HepG2 (cell line): ENCODE results near the gene CD70. TPM values are rescaled to one million over a fixed set of nuclear protein-coding genes. Genes with fewer than 3 reads are reported as not detected.
"Not testable (repeated sequence)": the region's sequence is repeated elsewhere in the genome, so short reads cannot be mapped to it uniquely, and the experiment has no call there.

Experiments used
- ATAC-seq: fragments of 200-7000 bp; cut with Tn5 transposase; 3 replicates; pipeline ENCODE4 v1.9.1; 2020; ENCODE audit warnings: mild to moderate bottlenecking, moderate library complexity
- BruUV-seq: library from RNA; stranded (reverse); fragments of 400-500 nt; replicated peaks from 2 replicates; lab custom pipeline; 2021; lab: Mats Ljungman, UMichigan
- CTCF ChIA-PET: fragments of 300-600 bp; formaldehyde crosslinking; extraction: SDS; loops from one replicate; lab custom pipeline; 2021; ENCODE audit warnings: low total read pairs, inconsistent platforms, low intra/inter-chr PET ratio; lab: Yijun Ruan, JAX
- POLR2A ChIA-PET: fragments of 350-600 bp; sonication (Branson Sonifier 250); formaldehyde crosslinking; loops from one replicate; lab custom pipeline; 2020; ENCODE audit warnings: antibody characterized with exemption, inconsistent platforms; lab: Yijun Ruan, JAX
- DNase-seq: peaks from one replicate; pipeline ENCODE4 v3.0.0-alpha.2; 2015; ENCODE audit warnings: low spot score
- FAIRE-seq: peaks from 3 replicates; lab custom pipeline; 2011; peaks lifted over from hg19 to GRCh38; lab: Jason Lieb, UNC
- H2AFZ ChIP-seq: one replicate; pipeline ENCODE4 v1.6.1; 2011; ENCODE audit warnings: low read length, inconsistent platforms
- H3K27ac ChIP-seq: fragments of 300-600 bp; 3 replicates; pipeline ENCODE4 v1.8.0; 2011; ENCODE audit warnings: mixed run types, mild to moderate bottlenecking, mixed read lengths, low read length, inconsistent platforms; ENCODE audit not compliant: insufficient read depth; ENCODE audit errors: extremely low read length
- H3K27me3 ChIP-seq, 2 experiments: fragments of 200-600 bp in 1 of 2; 2 replicates in 1 of 2; 3 replicates in 1 of 2; pipeline versions ENCODE4 v1.6.0 to v1.8.0; 2011; ENCODE audit warnings: low read length in 2 of 2, mild to moderate bottlenecking in 2 of 2, moderate library complexity in 2 of 2, inconsistent platforms in 1 of 2; ENCODE audit not compliant: insufficient read depth in 2 of 2, control insufficient read depth in 1 of 2
- H3K36me3 ChIP-seq, 2 experiments: fragments of 200-600 bp in 1 of 2; replicated peaks in 1 of 2; 2 replicates in 1 of 2; 3 replicates in 1 of 2; pipeline versions ENCODE4 v1.5.1 to v1.8.0; 2011; ENCODE audit warnings: low read length in 2 of 2, inconsistent platforms in 1 of 2; ENCODE audit not compliant: insufficient read depth in 2 of 2, control insufficient read depth in 1 of 2
- H3K4me1 ChIP-seq: 2 replicates; pipeline ENCODE4 v1.5.1; 2012; ENCODE audit warnings: low read length, inconsistent platforms; ENCODE audit not compliant: insufficient read depth
- H3K4me2 ChIP-seq: 2 replicates; pipeline ENCODE4 v1.6.0; 2011; ENCODE audit warnings: low read depth, low read length, inconsistent platforms
- H3K4me3 ChIP-seq, 3 experiments: fragments of 200-600 bp in 1 of 3; sonication (generic), shearing (Covaris generic) in 1 of 3; replicated peaks in 1 of 3; 2 replicates each; pipeline ENCODE4 v1.5.1; 2011 to 2016; ENCODE audit warnings: low read length in 3 of 3, inconsistent platforms in 2 of 3, low read depth in 2 of 3, mild to moderate bottlenecking in 2 of 3, control low read depth in 1 of 3, mixed read lengths in 1 of 3; ENCODE audit not compliant: insufficient read depth in 1 of 3
- H3K79me2 ChIP-seq: one replicate; pipeline ENCODE4 v1.6.1; 2011; ENCODE audit warnings: low read length, inconsistent platforms; ENCODE audit not compliant: insufficient read depth
- H3K9ac ChIP-seq: 2 replicates; pipeline ENCODE4 v1.6.0; 2011; ENCODE audit warnings: mild to moderate bottlenecking, low read depth, low read length, inconsistent platforms; ENCODE audit not compliant: insufficient read depth
- H3K9me3 ChIP-seq: 2 replicates; pipeline ENCODE4 v1.5.1; 2012; ENCODE audit warnings: mild to moderate bottlenecking, low read length
- H4K20me1 ChIP-seq: 2 replicates; pipeline ENCODE4 v1.6.0; 2011; ENCODE audit warnings: inconsistent platforms, mild to moderate bottlenecking, low read length, moderate library complexity; ENCODE audit not compliant: insufficient read depth
- ATF7 ChIP-seq, 2 experiments: fragments of 450-650 bp in 1 of 2; sonication (generic) in 1 of 2; formaldehyde crosslinking in 1 of 2; IDR thresholded peaks; 2 replicates each; pipeline versions ENCODE4 v1.4.0 to v1.6.1; 2016 to 2020; ENCODE audit warnings: antibody characterized with exemption in 1 of 2, mild to moderate bottlenecking in 1 of 2, missing genetic modification reagents in 1 of 2
- HDAC2 ChIP-seq: sonication (generic); formaldehyde crosslinking; IDR thresholded peaks from 2 replicates; pipeline ENCODE4 v1.4.0; 2020; ENCODE audit warnings: missing genetic modification reagents
- MLLT10 ChIP-seq: sonication (generic); formaldehyde crosslinking; IDR thresholded peaks from 2 replicates; pipeline ENCODE4 v1.4.0; 2020; ENCODE audit warnings: missing genetic modification reagents
- NONO ChIP-seq, 2 experiments: fragments of 450-650 bp in 1 of 2; sonication (generic) in 1 of 2; formaldehyde crosslinking in 1 of 2; IDR thresholded peaks in 1 of 2; conservative IDR thresholded peaks in 1 of 2; 2 replicates each; pipeline versions ENCODE4 v1.6.1 to v1.8.0; 2017 to 2022; ENCODE audit warnings: mild to moderate bottlenecking in 1 of 2, missing genetic modification reagents in 1 of 2, moderate library complexity in 1 of 2
- SYNCRIP ChIP-seq: fragments of 200-400 bp; formaldehyde crosslinking; IDR thresholded peaks from 2 replicates; pipeline ENCODE4 v1.6.1; 2018; ENCODE audit warnings: mild to moderate bottlenecking, low read depth, low read length; ENCODE audit not compliant: insufficient read depth
- ZNF468 ChIP-seq: sonication (generic); formaldehyde crosslinking; IDR thresholded peaks from 2 replicates; pipeline ENCODE4 v1.8.0; 2022; ENCODE audit warnings: mild to moderate bottlenecking, moderate library complexity, missing genetic modification reagents
- ZNF574 ChIP-seq: sonication (generic); formaldehyde crosslinking; IDR thresholded peaks from 2 replicates; pipeline ENCODE4 v1.4.0; 2020; ENCODE audit warnings: missing genetic modification reagents
- ZNF580 ChIP-seq: IDR thresholded peaks from 2 replicates; pipeline ENCODE4 v1.6.1; 2016; ENCODE audit warnings: low read depth, borderline replicate concordance
- ZNF7 ChIP-seq: IDR thresholded peaks from 2 replicates; pipeline ENCODE4 v1.6.1; 2016; ENCODE audit warnings: missing biosample characterization, missing genetic modification reagents
- ZNF709 ChIP-seq: sonication (generic); formaldehyde crosslinking; IDR thresholded peaks from 2 replicates; pipeline ENCODE4 v1.5.0; 2020; ENCODE audit warnings: mild to moderate bottlenecking, missing genetic modification reagents
- WGBS: methylation state at CpG from one replicate; pipeline ENCODE4 v1.1.6; 2017; ENCODE audit warnings: low lambda C conversion rate; 5-methylcytosine and 5-hydroxymethylcytosine counted together
- in situ Hi-C: cut with HindIII; loops from 2 replicates; pipeline ENCODE4 v1.10.0; 2017; ENCODE audit warnings: low pct_unique_long_range_greater_than_20kb; ENCODE audit not compliant: extremely low pct_ligation_motif_present
- intact Hi-C: fragments of 100-400 bp; cut with micrococcal nuclease; formaldehyde crosslinking; loops from one replicate; pipeline ENCODE4 v1.10.0; 2022; ENCODE audit not compliant: unreplicated experiment
- polyA plus RNA-seq, 8 experiments: library from polyadenylated mRNA; depleted of rRNA in 3 of 8; stranded (reverse) in 7 of 8; unstranded in 1 of 8; fragments of >200 nt; fragmentation: Illumina TruSeq in 4 of 8; extraction: Trizol in 4 of 8; gene quantifications; 2 replicates each; pipeline versions ENCODE4 v1.2.1 to v1.2.3, GENCODE V29; 2011 to 2016; ENCODE audit warnings: low read depth in 4 of 8, missing spikeins in 1 of 8, mixed read lengths in 1 of 8; ENCODE audit not compliant: insufficient read depth in 1 of 8
- total RNA-seq, 5 experiments: library from RNA; depleted of rRNA; stranded (reverse); fragments of >200 nt; fragmentation: Illumina TruSeq; extraction: Trizol; gene quantifications; 2 replicates each; pipeline ENCODE4 v1.2.3, GENCODE V29; 2016; ENCODE audit warnings: low read depth in 1 of 5

The CD70 gene
- total and polyA plus RNA-seq, 2 of the 13 experiments (the other 11 are each of a cell fraction or from before 2014, with no cell fraction given), result 0.13 TPM; not detected in 1

GRCh38 chr19:6562437-6562836, 28.5 kb downstream of the CD70 start:
- H3K27me3 ChIP-seq, in situ Hi-C loops, H3K79me2 ChIP-seq, H3K4me1 ChIP-seq, DNase-seq, ATAC-seq, H3K27ac ChIP-seq, CTCF ChIA-PET, H3K36me3 ChIP-seq, H3K4me2 ChIP-seq, H2AFZ ChIP-seq, intact Hi-C loops, H3K9ac ChIP-seq, POLR2A ChIA-PET, BruUV-seq, H4K20me1 ChIP-seq, H3K4me3 ChIP-seq, FAIRE-seq: not testable (repeated sequence)
- H3K9me3 ChIP-seq, result peaks cover 21% of the 10 kb centered on the region
- 38% methylated on average over 1 of the region's 1 CpG for WGBS

GRCh38 chr19:6556480-6557195, 34.3 kb downstream of the CD70 start:
- H2AFZ ChIP-seq, result no peak overlapping the region
- FAIRE-seq (no peak), ATAC-seq (no peak), DNase-seq (no peak)
- H3K79me2 ChIP-seq, result no peaks in the 10 kb centered on the region
- H3K4me2 ChIP-seq, result no peak overlapping the region
- H3K4me3 ChIP-seq, result no peak overlapping the region
- in situ Hi-C loops (no loop called here), intact Hi-C loops (no loop called here)
- no TSS peak for BruUV-seq
- H3K9ac ChIP-seq, result no peak overlapping the region
- H3K27me3 ChIP-seq, result no peaks in the 10 kb centered on the region
- H3K4me1 ChIP-seq, result 0 out of 2 replicates have a peak, but pooled peaks cover 1% of the 10 kb centered on the region
- no peaks in the 10 kb centered on the region for H3K9me3 ChIP-seq
- ChIA-PET CTCF (no interaction called here), POLR2A (no interaction called here)
- 7% methylated on average over 11 of the region's 11 CpGs for WGBS
- no peaks in the 10 kb centered on the region for H4K20me1 ChIP-seq
- no peaks in the 10 kb centered on the region for H3K36me3 ChIP-seq
- no peak overlapping the region for H3K27ac ChIP-seq
- TF ChIP-seq ATF7 (IDR thresholded peaks at IDR 0.05), result no peak
- TF ChIP-seq ATF7 (CRISPR knock-in tag; IDR thresholded peaks at IDR 0.05), result no peak
- no peak for TF ChIP-seq NONO (IDR thresholded peaks at IDR 0.05)
- no peak for TF ChIP-seq NONO (CRISPR knock-in tag; conservative IDR thresholded peaks at IDR 0.05)
- no peak for TF ChIP-seq MLLT10 (CRISPR knock-in tag)
- TF ChIP-seq ZNF580 (CRISPR knock-in tag), result no peak
- no peak for TF ChIP-seq ZNF574 (CRISPR knock-in tag)
- TF ChIP-seq HDAC2, result no peak
- no peak for TF ChIP-seq ZNF468
- TF ChIP-seq SYNCRIP, result no peak
- TF ChIP-seq ZNF709 (CRISPR knock-in tag), result no peak
- no peak for TF ChIP-seq ZNF7
